Inferior parietal cortex (tissue), 1 donor: ENCODE results near the gene IFI27L1.

Source experiments
- DNase-seq: peaks from one replicate; pipeline ENCODE4 v3.0.0-alpha.2; 2016; ENCODE audit errors: extremely low spot score

IFI27L1 gene

GRCh38 chr14:94113908-94114588, 32.9 kb downstream of the IFI27L1 start:
- no peak for DNase-seq

- DNase-seq, result no peak
These were observed 33.5 kb downstream of the IFI27L1 start for GRCh38 chr14:94114589-94115057.

- DNase-seq, result no peak
These were observed 34.0 kb downstream of the IFI27L1 start for GRCh38 chr14:94115058-94115591.

GRCh38 chr14:94115631-94116030, 34.5 kb downstream of the IFI27L1 start:
- DNase-seq, result no peak

GRCh38 chr14:94116701-94117100, 35.6 kb downstream of the IFI27L1 start:
- no peak for DNase-seq

- DNase-seq, result no peak
These were observed 36.7 kb downstream of the IFI27L1 start for GRCh38 chr14:94117856-94118255.

- no peak for DNase-seq
These were observed 38.0 kb downstream of the IFI27L1 start for GRCh38 chr14:94119071-94119470.

- no peak for DNase-seq
These were observed 39.7 kb downstream of the IFI27L1 start for GRCh38 chr14:94120667-94121340.

- no peak for DNase-seq
These were observed 40.4 kb downstream of the IFI27L1 start for GRCh38 chr14:94121485-94121884.

GRCh38 chr14:94122438-94122837, 41.3 kb downstream of the IFI27L1 start:
- DNase-seq, result no peak

GRCh38 chr14:94123296-94123695, 42.2 kb downstream of the IFI27L1 start:
- no peak for DNase-seq

- no peak for DNase-seq
These were observed 42.8 kb downstream of the IFI27L1 start for GRCh38 chr14:94123868-94124267.

GRCh38 chr14:94124582-94125377, 43.7 kb downstream of the IFI27L1 start:
- DNase-seq, result peak; percentile 32

GRCh38 chr14:94125659-94126418, 44.7 kb downstream of the IFI27L1 start:
- DNase-seq, result no peak

- no peak for DNase-seq
These were observed 45.2 kb downstream of the IFI27L1 start for GRCh38 chr14:94126419-94126677.

- no peak for DNase-seq
These were observed 45.7 kb downstream of the IFI27L1 start for GRCh38 chr14:94126800-94127199.

GRCh38 chr14:94127330-94127729, 46.2 kb downstream of the IFI27L1 start:
- no peak for DNase-seq

GRCh38 chr14:94128216-94128839, 47.2 kb downstream of the IFI27L1 start:
- DNase-seq, result no peak

GRCh38 chr14:94129111-94129757, 48.1 kb downstream of the IFI27L1 start, which contains the start of gene IFI27L2:
Gene IFI27L2, minus strand, starts transcription at chr14:94129604. Its CDS starts 40 bp downstream, at chr14:94129564.
- DNase-seq, result peak; percentile 66

GRCh38 chr14:94129758-94130414, 48.8 kb downstream of the IFI27L1 start:
- DNase-seq, result peak; percentile 45
